HepG2 (cell line): ENCODE data around the gene TTC28. TPM values are rescaled to one million over a fixed set of nuclear protein-coding genes. Genes with fewer than 3 reads are reported as not detected.
A peak's percentile ranks its signal among the peaks of the same experiment; 100 is the strongest.

ENCODE experiments used
- AHR ChIP-seq: IDR thresholded peaks from 2 replicates; pipeline ENCODE4 v1.6.1; 2018; ENCODE audit warnings: missing genetic modification reagents, missing compliant biosample characterization
- CBFB ChIP-seq: sonication (generic); formaldehyde crosslinking; IDR thresholded peaks from 2 replicates; pipeline ENCODE4 v1.4.0; 2020; ENCODE audit warnings: missing genetic modification reagents
- ETV6 ChIP-seq: sonication (generic); formaldehyde crosslinking; conservative IDR thresholded peaks from 2 replicates; pipeline ENCODE4 v1.4.0; 2020; ENCODE audit warnings: missing genetic modification reagents
- HDAC2 ChIP-seq: sonication (generic); formaldehyde crosslinking; IDR thresholded peaks from 2 replicates; pipeline ENCODE4 v1.4.0; 2020; ENCODE audit warnings: missing genetic modification reagents
- HES4 ChIP-seq: sonication (generic); formaldehyde crosslinking; IDR thresholded peaks from 2 replicates; pipeline ENCODE4 v1.9.0; 2021; ENCODE audit warnings: mild to moderate bottlenecking, missing genetic modification reagents, borderline replicate concordance
- KMT2A ChIP-seq: sonication (generic); formaldehyde crosslinking; IDR thresholded peaks from 2 replicates; pipeline ENCODE4 v1.4.0; 2020; ENCODE audit warnings: missing genetic modification reagents
- MYC ChIP-seq: sonication (generic); formaldehyde crosslinking; IDR thresholded peaks from 2 replicates; pipeline ENCODE4 v1.9.0; 2021; ENCODE audit warnings: missing genetic modification reagents, borderline replicate concordance
- PRMT3 ChIP-seq: sonication (generic); formaldehyde crosslinking; IDR thresholded peaks from 2 replicates; pipeline ENCODE4 v1.8.1; 2022; ENCODE audit warnings: low read depth, mild to moderate bottlenecking, moderate library complexity, missing genetic modification reagents, borderline replicate concordance
- RBFOX2 ChIP-seq: fragments of 200-400 bp; formaldehyde crosslinking; IDR thresholded peaks from 2 replicates; pipeline ENCODE4 v1.6.1; 2017; ENCODE audit warnings: low read depth, mild to moderate bottlenecking, low read length
- RNF2 ChIP-seq: fragments of 450-650 bp; conservative IDR thresholded peaks from 2 replicates; pipeline ENCODE4 v1.6.1; 2016; ENCODE audit warnings: low read depth
- ZBTB26 ChIP-seq: IDR thresholded peaks from 2 replicates; pipeline ENCODE4 v1.6.1; 2016; ENCODE audit warnings: missing compliant biosample characterization, missing genetic modification reagents, borderline replicate concordance
- ZBTB42 ChIP-seq: sonication (generic); formaldehyde crosslinking; IDR thresholded peaks from 2 replicates; pipeline ENCODE4 v1.5.0; 2020; ENCODE audit warnings: mild to moderate bottlenecking, missing genetic modification reagents
- ZFAT ChIP-seq: sonication (generic); formaldehyde crosslinking; conservative IDR thresholded peaks from 2 replicates; pipeline ENCODE4 v1.8.1; 2023; ENCODE audit warnings: missing genetic modification reagents, inconsistent platforms
- ZFP62 ChIP-seq: sonication (generic); formaldehyde crosslinking; IDR thresholded peaks from 2 replicates; pipeline ENCODE4 v1.4.0; 2020; ENCODE audit warnings: missing genetic modification reagents
- ZNF256 ChIP-seq: sonication (generic); formaldehyde crosslinking; conservative IDR thresholded peaks from 2 replicates; pipeline ENCODE4 v1.4.0; 2020; ENCODE audit warnings: missing genetic modification reagents
- ZNF275 ChIP-seq: sonication (generic); formaldehyde crosslinking; IDR thresholded peaks from 2 replicates; pipeline ENCODE4 v1.8.0; 2022; ENCODE audit warnings: missing genetic modification reagents, mild to moderate bottlenecking, inconsistent platforms, borderline replicate concordance
- ZNF350 ChIP-seq: sonication (generic); formaldehyde crosslinking; IDR thresholded peaks from 2 replicates; pipeline ENCODE4 v1.4.0; 2020; ENCODE audit warnings: mild to moderate bottlenecking, low read depth, missing genetic modification reagents, borderline replicate concordance
- ZNF382 ChIP-seq: sonication (generic); formaldehyde crosslinking; IDR thresholded peaks from 2 replicates; pipeline ENCODE4 v1.5.0; 2020; ENCODE audit warnings: missing genetic modification reagents, mild to moderate bottlenecking, borderline replicate concordance
- ZNF513 ChIP-seq: sonication (generic); formaldehyde crosslinking; conservative IDR thresholded peaks from 2 replicates; pipeline ENCODE4 v1.5.0; 2020; ENCODE audit warnings: missing genetic modification reagents
- ZNF687 ChIP-seq: sonication (generic); formaldehyde crosslinking; IDR thresholded peaks from 2 replicates; pipeline ENCODE4 v1.5.1; 2020; ENCODE audit warnings: mild to moderate bottlenecking, missing genetic modification reagents, moderate library complexity
- ZNF709 ChIP-seq: sonication (generic); formaldehyde crosslinking; IDR thresholded peaks from 2 replicates; pipeline ENCODE4 v1.5.0; 2020; ENCODE audit warnings: mild to moderate bottlenecking, missing genetic modification reagents
- polyA plus RNA-seq, 8 experiments: library from polyadenylated mRNA; depleted of rRNA in 3 of 8; stranded (reverse) in 7 of 8; unstranded in 1 of 8; fragments of >200 nt; fragmentation: Illumina TruSeq in 4 of 8; extraction: Trizol in 4 of 8; gene quantifications; 2 replicates each; pipeline versions ENCODE4 v1.2.1 to v1.2.3, GENCODE V29; 2011 to 2016; ENCODE audit warnings: low read depth in 4 of 8, missing spikeins in 1 of 8, mixed read lengths in 1 of 8; ENCODE audit not compliant: insufficient read depth in 1 of 8
- total RNA-seq, 5 experiments: library from RNA; depleted of rRNA; stranded (reverse); fragments of >200 nt; fragmentation: Illumina TruSeq; extraction: Trizol; gene quantifications; 2 replicates each; pipeline ENCODE4 v1.2.3, GENCODE V29; 2016; ENCODE audit warnings: low read depth in 1 of 5

The TTC28 gene
- total and polyA plus RNA-seq, 2 of the 13 experiments (the other 11 are each of a cell fraction or from before 2014, with no cell fraction given), result 4.2 to 13.1 TPM

- TF ChIP-seq MYC (CRISPR knock-in tag) (no peak), ZFP62 (CRISPR knock-in tag) (no peak), ZNF687 (CRISPR knock-in tag) (no peak), ZNF275 (CRISPR knock-in tag) (no peak), HES4 (CRISPR knock-in tag) (no peak), RBFOX2 (no peak), ZFAT (CRISPR knock-in tag) (no peak), HDAC2 (CRISPR knock-in tag) (0 out of 2 replicates have a peak, but pooled peaks have one; percentile 14), CBFB (CRISPR knock-in tag) (no peak), ZNF350 (no peak), ZNF513 (CRISPR knock-in tag) (no peak), ZNF256 (CRISPR knock-in tag) (no peak), ZBTB26 (no peak), KMT2A (no peak), ZBTB42 (CRISPR knock-in tag) (no peak), AHR (CRISPR knock-in tag) (no peak), ZNF382 (CRISPR knock-in tag) (no peak), PRMT3 (CRISPR knock-in tag) (no peak), ZNF709 (no peak), RNF2 (no peak), ETV6 (CRISPR knock-in tag) (no peak)
Measured at GRCh38 chr22:28711820-28712777, 32.5 kb upstream of the TTC28 start (continued).
